ENCODE results near the gene LPIN3. TPM values are rescaled to one million over a fixed set of nuclear protein-coding genes. Genes with fewer than 3 reads are reported as not detected.

LPIN3 gene
- total RNA-seq, 1 experiment from 2014 or later, result 3.8 TPM

- peaks cover 4% of the 10 kb centered on the region for H3K23me2 ChIP-seq (ENCODE audit: insufficient read length, low read depth, low read length, poor library complexity, severe bottlenecking)
- no peak overlapping the region for H3K9ac ChIP-seq (ENCODE audit: extremely low read depth, insufficient read length, low read length)
- no peaks in the 10 kb centered on the region for H3K79me1 ChIP-seq (ENCODE audit: insufficient read depth, low read depth, low read length, poor library complexity, severe bottlenecking)
- Mint-ChIP-seq H3K4me3 (no peak overlapping the region; a peak in 1 of 5 replicates), H3K36me3 (ENCODE audit: insufficient read depth in 1 of 3, low read depth in 3 of 3) (no peaks in the 10 kb centered on the region), H3K27me3 (ENCODE audit: low read depth) (peaks cover 23% of the 10 kb centered on the region), H3K27ac (no peak overlapping the region), H3K4me1 (peaks cover 9 to 15% of the 10 kb centered on the region in 2 experiments), H3K9me3 (no peaks in the 10 kb centered on the region)
- no peak overlapping the region for H2BK12ac ChIP-seq (ENCODE audit: insufficient read length, low read depth, low read length)
- no peak for TF ChIP-seq CTCF (conservative IDR thresholded peaks at IDR 0.05)
- H3K4ac ChIP-seq (ENCODE audit: low read depth, low read length), result no peak overlapping the region
- no peak overlapping the region for H2BK15ac ChIP-seq (ENCODE audit: low read depth, low read length)
- no peak overlapping the region for H3T11ph ChIP-seq (ENCODE audit: low read length)
- no peaks in the 10 kb centered on the region for H3K27me3 ChIP-seq (ENCODE audit: insufficient read depth, low read length)
- H2AK5ac ChIP-seq (ENCODE audit: insufficient read length, low read length), result no peak overlapping the region
- H2BK20ac ChIP-seq (ENCODE audit: low read depth, low read length, poor library complexity, severe bottlenecking), result no peak overlapping the region
- no peak overlapping the region for H4K91ac ChIP-seq (ENCODE audit: insufficient read length, low read depth, low read length)
- H3K18ac ChIP-seq (ENCODE audit: insufficient read length, low read depth, low read length), result no peak overlapping the region
- DNase-seq, result no peak
- no peaks in the 10 kb centered on the region for H4K20me1 ChIP-seq (ENCODE audit: control insufficient read depth, insufficient read depth, insufficient read length)
- no peak overlapping the region for H2BK5ac ChIP-seq (ENCODE audit: insufficient read length, low read length)
- no peaks in the 10 kb centered on the region for H3K79me2 ChIP-seq (ENCODE audit: insufficient read depth, low read length)
- no peak overlapping the region for H3K27ac ChIP-seq (ENCODE audit: insufficient read length, low read depth, low read length)
- H2BK120ac ChIP-seq (ENCODE audit: low read depth, low read length, poor library complexity, severe bottlenecking), result no peak overlapping the region
- H4K8ac ChIP-seq (replicated peaks; ENCODE audit: insufficient read length, low read depth, low read length), result no peak overlapping the region
- no peak overlapping the region for H4K5ac ChIP-seq (ENCODE audit: insufficient read length, low read depth, low read length)
- H3K4me1 ChIP-seq (ENCODE audit: insufficient read depth, low read length), result peaks cover 3% of the 10 kb centered on the region; the same call in 1 of the 2 replicates
- H3K4me2 ChIP-seq (ENCODE audit: insufficient read depth, insufficient read length, low read length), result no peak overlapping the region
- WGBS (ENCODE audit: extremely low coverage, insufficient read length, low lambda C conversion rate), result no CpG with 5 or more reads among the region's 4 CpGs
- H3K23ac ChIP-seq (ENCODE audit: insufficient read length, low read depth, low read length), result no peak overlapping the region
- H3K14ac ChIP-seq (ENCODE audit: insufficient read depth, low read length), result no peak overlapping the region
- H3K9me3 ChIP-seq (ENCODE audit: control insufficient read depth, low read depth, low read length), result no peaks in the 10 kb centered on the region
- H3K56ac ChIP-seq (ENCODE audit: insufficient read length, low read depth, low read length), result no peak overlapping the region
- no peak overlapping the region for H2AFZ ChIP-seq (ENCODE audit: low read length)
Observed at GRCh38 chr20:41336711-41337492, 3.7 kb upstream of the LPIN3 start.

All from H9 (cell line).